Body of pancreas (tissue), 4 donors: ENCODE measurements around the gene BCAM.

Experiments used
- CTCF ChIP-seq, 7 experiments: fragments of 450-650 bp in 4 of 7; fragments of 200-600 bp in 3 of 7; sonication (generic) in 3 of 7; IDR thresholded peaks; one replicate each; pipeline ENCODE4 v1.5.1; 2016 to 2019; ENCODE audit warnings: antibody characterized with exemption in 7 of 7
- POLR2A ChIP-seq, 3 donors: fragments of 450-650 bp; IDR thresholded peaks; one replicate each; pipeline ENCODE4 v1.6.1; 2016; ENCODE audit warnings: antibody characterized with exemption in 3 of 3, mild to moderate bottlenecking in 2 of 3

- TF ChIP-seq CTCF (IDR thresholded peaks at IDR 0.05) (no peak), POLR2A (IDR thresholded peaks at IDR 0.05) (no peak)
These were observed 33.1 kb upstream of the BCAM start for GRCh38 chr19:44775676-44776240.
